Loucy (cell line): ENCODE measurements around the gene BCL2L15.
A peak's percentile ranks its signal among the peaks of the same experiment; 100 is the strongest.

Experiments
- H2AFZ ChIP-seq: fragments of 200-600 bp; sonication (generic); 2 replicates; pipeline ENCODE4 v1.6.0; 2016; ENCODE audit warnings: antibody characterized with exemption, mild to moderate bottlenecking, low read length, moderate library complexity
- H3F3A ChIP-seq: fragments of 200-600 bp; 2 replicates; pipeline ENCODE4 v1.6.0; 2016; ENCODE audit warnings: antibody characterized with exemption, low read depth, mild to moderate bottlenecking
- H3K27me3 ChIP-seq: fragments of 200-600 bp; sonication (generic); 2 replicates; pipeline ENCODE4 v1.6.1; 2014; ENCODE audit warnings: low read length, mild to moderate bottlenecking; ENCODE audit not compliant: insufficient read depth, poor library complexity, severe bottlenecking
- H3K36me3 ChIP-seq: fragments of 200-600 bp; sonication (generic); 2 replicates; pipeline ENCODE4 v1.6.1; 2016; ENCODE audit warnings: low read length; ENCODE audit not compliant: insufficient read depth
- H3K4me1 ChIP-seq: fragments of 200-600 bp; sonication (generic); 2 replicates; pipeline ENCODE4 v1.5.1; 2014; ENCODE audit warnings: low read length, mild to moderate bottlenecking; ENCODE audit not compliant: insufficient read depth, poor library complexity, severe bottlenecking
- H3K4me2 ChIP-seq: fragments of 200-600 bp; sonication (generic); 2 replicates; pipeline ENCODE4 v1.6.0; 2014; ENCODE audit warnings: antibody characterized with exemption, low read length, low read depth, mild to moderate bottlenecking; ENCODE audit not compliant: poor library complexity, severe bottlenecking
- H3K4me3 ChIP-seq: fragments of 200-600 bp; sonication (generic); 2 replicates; pipeline ENCODE4 v1.5.1; 2014; ENCODE audit warnings: low read length, mild to moderate bottlenecking, mixed read lengths; ENCODE audit not compliant: poor library complexity, severe bottlenecking
- H3K79me2 ChIP-seq: fragments of 200-600 bp; sonication (generic); 2 replicates; pipeline ENCODE4 v1.6.1; 2014; ENCODE audit warnings: low read length; ENCODE audit not compliant: insufficient read depth
- H3K9ac ChIP-seq: fragments of 200-600 bp; sonication (generic); 2 replicates; pipeline ENCODE4 v1.6.0; 2014; ENCODE audit warnings: mild to moderate bottlenecking, low read depth, low read length, moderate library complexity; ENCODE audit not compliant: poor library complexity, severe bottlenecking
- H3K9me2 ChIP-seq: fragments of 200-600 bp; sonication (generic); replicated peaks from 2 replicates; pipeline ENCODE4 v1.6.1; 2016; ENCODE audit warnings: low read depth, low read length, mixed read lengths
- H3K9me3 ChIP-seq: fragments of 200-600 bp; sonication (generic); 2 replicates; pipeline ENCODE4 v1.6.1; 2014; ENCODE audit warnings: mild to moderate bottlenecking, antibody characterized with exemption, low read length, low read depth; ENCODE audit not compliant: insufficient read depth
- H4K20me1 ChIP-seq: fragments of 200-600 bp; sonication (generic); 2 replicates; pipeline ENCODE4 v1.6.0; 2014; ENCODE audit warnings: antibody characterized with exemption, low read length, mild to moderate bottlenecking; ENCODE audit not compliant: insufficient read depth, poor library complexity, severe bottlenecking
- CTCF ChIP-seq: fragments of 200-600 bp; sonication (generic); conservative IDR thresholded peaks from 2 replicates; pipeline ENCODE4 v1.5.1; 2014; ENCODE audit warnings: mild to moderate bottlenecking, antibody characterized with exemption, low read length
- EZH2phosphoT487 ChIP-seq: fragments of 200-600 bp; IDR thresholded peaks from 2 replicates; pipeline ENCODE4 v1.6.1; 2018; ENCODE audit warnings: antibody characterized with exemption, mild to moderate bottlenecking, moderate library complexity, borderline replicate concordance

The BCL2L15 gene

DNA sequence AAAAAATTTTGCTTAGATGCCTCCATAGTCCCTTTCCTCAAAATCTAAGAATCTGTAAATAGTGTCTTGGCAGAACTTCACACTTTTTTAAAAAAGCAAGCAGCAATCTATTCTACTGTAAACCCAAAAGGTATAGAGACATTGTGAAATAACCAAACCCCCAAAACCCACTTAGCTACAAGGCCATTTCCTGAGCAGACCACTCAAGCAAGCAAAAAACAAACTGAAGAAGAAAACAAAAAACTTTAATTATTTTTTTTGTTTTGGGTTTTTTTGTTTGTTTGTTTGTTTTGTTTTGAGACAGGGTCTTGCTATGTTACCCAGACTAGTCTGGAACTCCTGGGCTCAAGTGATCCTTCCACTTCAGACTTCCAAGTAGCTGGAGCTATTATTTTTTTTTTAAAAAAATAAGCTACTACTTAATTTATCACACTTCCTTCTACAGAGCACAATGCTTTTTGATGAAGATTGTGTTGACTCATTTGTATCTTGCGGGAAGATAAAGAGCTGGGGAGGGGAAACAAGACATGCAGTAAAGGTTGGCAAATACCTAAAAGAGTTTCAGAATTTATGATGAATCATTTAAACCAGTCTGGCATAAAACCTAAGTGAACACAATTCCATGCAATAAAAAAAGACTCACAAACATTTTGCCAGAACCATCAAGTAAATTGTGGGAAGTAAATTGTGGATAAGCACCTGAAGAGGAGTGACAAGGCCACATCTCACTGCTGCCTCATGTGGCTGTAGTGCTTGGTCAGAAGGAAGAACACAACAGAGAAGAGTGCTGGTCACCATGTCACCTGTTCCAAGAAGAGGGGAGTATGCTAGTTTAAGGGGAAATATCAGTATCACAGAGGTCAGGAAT lies 13.1 kb downstream of the BCL2L15 start:
- H3K27me3 ChIP-seq = no peaks in the 10 kb centered on the region
- peak overlapping the region; percentile 72 for H3K4me2 ChIP-seq
- no peaks in the 10 kb centered on the region for H3K9me2 ChIP-seq
- peaks cover 62% of the 10 kb centered on the region for H3K4me1 ChIP-seq
- peak overlapping the region; percentile 86 for H3K9ac ChIP-seq
- H2AFZ ChIP-seq = peak overlapping the region; percentile 77; the same call in 1 of the 2 replicates
- no peaks in the 10 kb centered on the region for H3K36me3 ChIP-seq
- TF ChIP-seq CTCF (peak; percentile 75), EZH2phosphoT487 (no peak)
- peaks cover 22% of the 10 kb centered on the region for H3K79me2 ChIP-seq
- no peaks in the 10 kb centered on the region for H3K9me3 ChIP-seq
- H3K4me3 ChIP-seq = peak overlapping the region; percentile 27
- H3F3A ChIP-seq = 0 out of 2 replicates have a peak, but pooled peaks cover 2% of the 10 kb centered on the region
- no peaks in the 10 kb centered on the region for H4K20me1 ChIP-seq

DNA sequence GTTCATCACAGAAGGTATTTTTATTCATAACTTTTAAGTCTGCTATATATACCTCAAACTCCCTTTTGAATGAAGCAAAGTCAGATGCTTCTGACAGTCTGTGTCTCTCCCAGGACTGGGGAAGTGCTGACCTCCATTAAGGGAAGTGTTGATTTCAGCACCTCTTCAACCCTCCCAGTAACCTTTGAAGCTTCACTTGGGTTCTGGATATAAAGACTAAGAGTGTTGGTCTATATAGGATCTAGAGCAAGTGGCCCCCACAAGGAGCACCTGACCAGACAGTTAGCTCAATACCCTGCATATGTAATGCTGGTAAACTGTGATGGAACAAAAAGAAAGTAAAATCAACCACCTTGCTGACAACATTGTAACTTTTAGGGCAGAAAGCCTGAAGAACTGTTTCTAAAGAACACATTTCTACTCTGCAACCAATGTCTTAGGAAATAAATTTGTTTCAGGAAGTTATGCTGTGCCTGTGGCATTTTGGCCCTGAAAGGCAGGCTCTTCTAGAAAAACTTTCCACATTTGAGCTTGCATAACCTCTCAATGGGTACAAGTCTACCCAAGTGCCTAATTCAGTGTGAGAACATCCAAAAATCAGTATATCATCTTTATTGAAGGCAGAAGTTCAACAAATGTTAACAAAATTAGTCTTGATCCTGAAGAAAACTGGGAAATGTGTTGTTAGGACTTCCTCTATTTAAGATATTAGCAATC lies 15.0 kb downstream of the BCL2L15 start:
- Histone ChIP-seq H3K4me1 (peaks cover 68% of the 10 kb centered on the region), H3K4me2 (peak overlapping the region; percentile 72), H3K9me2 (no peaks in the 10 kb centered on the region), H3K9ac (peak overlapping the region; percentile 86), H3K9me3 (no peaks in the 10 kb centered on the region), H3K79me2 (peaks cover 39% of the 10 kb centered on the region), H3K27me3 (no peaks in the 10 kb centered on the region), H3K4me3 (peak overlapping the region; percentile 77), H2AFZ (peak overlapping the region; percentile 66), H3K36me3 (no peaks in the 10 kb centered on the region), H3F3A (0 out of 2 replicates have a peak, but pooled peaks cover 2% of the 10 kb centered on the region), H4K20me1 (no peaks in the 10 kb centered on the region)
- TF ChIP-seq CTCF (no peak), EZH2phosphoT487 (no peak)

GRCh38 chr1:113871597-113872113 lies 15.7 kb downstream of the BCL2L15 start, which contains the start of gene PTPN22:
PTPN22 (minus strand) TSS chr1:113871712.
- Histone ChIP-seq H4K20me1 (no peaks in the 10 kb centered on the region), H3K4me1 (peaks cover 76% of the 10 kb centered on the region), H3K4me2 (peak within 1 kb of the TSS; percentile 72), H2AFZ (peak within 1 kb of the TSS; percentile 66), H3K36me3 (no peaks in the 10 kb centered on the region), H3K27me3 (no peaks in the 10 kb centered on the region), H3K9me2 (no peaks in the 10 kb centered on the region), H3K9me3 (no peaks in the 10 kb centered on the region), H3K4me3 (peak within 1 kb of the TSS; percentile 77), H3F3A (0 out of 2 replicates have a peak, but pooled peaks cover 2% of the 10 kb centered on the region), H3K79me2 (peaks cover 41% of the 10 kb centered on the region), H3K9ac (peak within 1 kb of the TSS; percentile 86)
- no peak for TF ChIP-seq EZH2phosphoT487
- TF ChIP-seq CTCF = no peak
